Panc1 (cell line): ENCODE measurements around the gene DLG2. TPM values are rescaled to one million over a fixed set of nuclear protein-coding genes. Genes with fewer than 3 reads are reported as not detected.

ENCODE experiments used
- ATAC-seq: fragments of 200-7000 bp; cut with Tn5 transposase; 2 replicates; pipeline ENCODE4 v1.9.1; 2020; ENCODE audit warnings: mild to moderate bottlenecking, moderate library complexity
- BruUV-seq: library from RNA; stranded (reverse); fragments of 400-500 nt; replicated peaks from 2 replicates; lab custom pipeline; 2021; lab: Mats Ljungman, UMichigan
- CTCF ChIA-PET: fragments of 300-600 bp; sonication (Branson Sonifier 250); formaldehyde crosslinking; loops from one replicate; lab custom pipeline; 2022; ENCODE audit warnings: antibody characterized with exemption; lab: Charles Lee
- POLR2A ChIA-PET: fragments of 300-600 bp; sonication (Branson Sonifier 250); formaldehyde crosslinking; loops from one replicate; lab custom pipeline; 2022; ENCODE audit warnings: antibody characterized with exemption; lab: Charles Lee
- DNase-seq: peaks from one replicate; pipeline ENCODE4 v3.0.0-alpha.2; 2010; ENCODE audit warnings: low read depth, low spot score
- H3K27ac ChIP-seq: 2 replicates; pipeline ENCODE4 v1.5.1; 2011; ENCODE audit warnings: mild to moderate bottlenecking, low read length, inconsistent platforms
- H3K27me3 ChIP-seq: fragments of 200-500 bp; sonication (Bioruptor generic); 2 replicates; pipeline ENCODE4 v1.6.0; 2014; ENCODE audit warnings: low read length, inconsistent platforms; ENCODE audit not compliant: control insufficient read depth, insufficient read depth
- H3K36me3 ChIP-seq: fragments of 200-500 bp; sonication (Bioruptor generic); 2 replicates; pipeline ENCODE4 v1.5.1; 2014; ENCODE audit warnings: inconsistent platforms, mild to moderate bottlenecking, low read length, moderate library complexity; ENCODE audit not compliant: control insufficient read depth, insufficient read depth
- H3K4me1 ChIP-seq: 2 replicates; pipeline ENCODE4 v1.5.1; 2011; ENCODE audit warnings: inconsistent platforms, mild to moderate bottlenecking, low read length, moderate library complexity; ENCODE audit not compliant: control insufficient read depth, insufficient read depth
- H3K4me3 ChIP-seq, 2 experiments: 2 replicates each; pipeline ENCODE4 v1.5.1; 2011 to 2012; ENCODE audit warnings: low read depth in 2 of 2, low read length in 2 of 2, mild to moderate bottlenecking in 2 of 2, inconsistent platforms in 1 of 2, moderate library complexity in 1 of 2
- H3K9me3 ChIP-seq: fragments of 200-500 bp; sonication (Bioruptor generic); 2 replicates; pipeline ENCODE4 v1.5.1; 2014; ENCODE audit warnings: low read depth, mild to moderate bottlenecking, inconsistent platforms, low read length, moderate library complexity; ENCODE audit not compliant: control insufficient read depth, insufficient read depth
- POLR2AphosphoS5 ChIP-seq: IDR thresholded peaks from 2 replicates; pipeline ENCODE4 v1.6.1; 2012; ENCODE audit warnings: mild to moderate bottlenecking, low read depth, low read length, moderate library complexity
- REST ChIP-seq, 2 experiments: IDR thresholded peaks; 2 replicates each; pipeline ENCODE4 v1.6.1; 2011 to 2012; ENCODE audit warnings: low read depth in 2 of 2, control low read depth in 1 of 2, low read length in 1 of 2, mild to moderate bottlenecking in 1 of 2, moderate library complexity in 1 of 2; ENCODE audit not compliant: insufficient read depth in 1 of 2
- SIN3A ChIP-seq: IDR thresholded peaks from 2 replicates; pipeline ENCODE4 v1.6.1; 2012; ENCODE audit warnings: low read depth, mild to moderate bottlenecking, low read length, moderate library complexity, borderline replicate concordance; ENCODE audit not compliant: insufficient read depth
- TCF7L2 ChIP-seq: IDR thresholded peaks from 2 replicates; pipeline ENCODE4 v1.6.1; 2011; ENCODE audit warnings: mild to moderate bottlenecking, low read depth, low read length, inconsistent platforms
- in situ Hi-C: cut with HindIII; loops from 2 replicates; pipeline ENCODE4 v1.10.0; 2016; ENCODE audit warnings: low sequenced_read_pairs, low pct_unique_long_range_greater_than_20kb
- intact Hi-C: fragments of 100-400 bp; cut with micrococcal nuclease; formaldehyde crosslinking; loops from one replicate; pipeline ENCODE4 v1.10.0; 2022; ENCODE audit not compliant: unreplicated experiment
- total RNA-seq: library from RNA; stranded (reverse); gene quantifications from one replicate; pipeline ENCODE4 v1.2.1, GENCODE V29; 2021; ENCODE audit not compliant: unreplicated experiment
- TF ChIP-seq, protein P1 (sequence below): fragments of 450-650 bp; IDR thresholded peaks from 2 replicates; pipeline ENCODE4 v1.5.1; 2017; ENCODE audit warnings: mild to moderate bottlenecking

The DLG2 gene
- total RNA-seq, 1 experiment from 2014 or later = 4.2 TPM

GRCh38 chr11:83471831-83472727 lies 2155.1 kb downstream of the DLG2 start:
- intact Hi-C loops = no loop called here
- Histone ChIP-seq H3K4me3 (no peak overlapping the region), H3K9me3 (no peaks in the 10 kb centered on the region), H3K27ac (no peak overlapping the region), H3K27me3 (peaks cover 5% of the 10 kb centered on the region; the same call in 1 of the 2 replicates), H3K36me3 (no peaks in the 10 kb centered on the region), H3K4me1 (no peaks in the 10 kb centered on the region)
- ChIA-PET POLR2A (no interaction called here), CTCF (no interaction called here)
- TF ChIP-seq REST (IDR thresholded peaks at IDR 0.05; ENCODE audit: insufficient read depth in 1 of 2, low read depth in 2 of 2, low read length in 1 of 2) (no peak), POLR2AphosphoS5 (no peak), SIN3A (no peak), TCF7L2 (no peak)
- TF ChIP-seq, protein P1, sequence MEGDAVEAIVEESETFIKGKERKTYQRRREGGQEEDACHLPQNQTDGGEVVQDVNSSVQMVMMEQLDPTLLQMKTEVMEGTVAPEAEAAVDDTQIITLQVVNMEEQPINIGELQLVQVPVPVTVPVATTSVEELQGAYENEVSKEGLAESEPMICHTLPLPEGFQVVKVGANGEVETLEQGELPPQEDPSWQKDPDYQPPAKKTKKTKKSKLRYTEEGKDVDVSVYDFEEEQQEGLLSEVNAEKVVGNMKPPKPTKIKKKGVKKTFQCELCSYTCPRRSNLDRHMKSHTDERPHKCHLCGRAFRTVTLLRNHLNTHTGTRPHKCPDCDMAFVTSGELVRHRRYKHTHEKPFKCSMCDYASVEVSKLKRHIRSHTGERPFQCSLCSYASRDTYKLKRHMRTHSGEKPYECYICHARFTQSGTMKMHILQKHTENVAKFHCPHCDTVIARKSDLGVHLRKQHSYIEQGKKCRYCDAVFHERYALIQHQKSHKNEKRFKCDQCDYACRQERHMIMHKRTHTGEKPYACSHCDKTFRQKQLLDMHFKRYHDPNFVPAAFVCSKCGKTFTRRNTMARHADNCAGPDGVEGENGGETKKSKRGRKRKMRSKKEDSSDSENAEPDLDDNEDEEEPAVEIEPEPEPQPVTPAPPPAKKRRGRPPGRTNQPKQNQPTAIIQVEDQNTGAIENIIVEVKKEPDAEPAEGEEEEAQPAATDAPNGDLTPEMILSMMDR = no peak
- no TSS peak for BruUV-seq
- no peak for DNase-seq
- no peak for ATAC-seq
- in situ Hi-C loops = no loop called here

- Histone ChIP-seq H3K9me3 (no peaks in the 10 kb centered on the region), H3K27ac (no peak overlapping the region), H3K36me3 (no peaks in the 10 kb centered on the region), H3K4me3 (no peak overlapping the region), H3K27me3 (peaks cover 5% of the 10 kb centered on the region; the same call in 1 of the 2 replicates), H3K4me1 (no peaks in the 10 kb centered on the region)
- POLR2A ChIA-PET = no interaction called here
- in situ Hi-C loops = no loop called here
- no peak for ATAC-seq
- no peak for DNase-seq
- intact Hi-C loops = no loop called here
- CTCF ChIA-PET = no interaction called here
- no TSS peak for BruUV-seq
- TF ChIP-seq REST (IDR thresholded peaks at IDR 0.05; ENCODE audit: insufficient read depth in 1 of 2, low read depth in 2 of 2, low read length in 1 of 2) (no peak), SIN3A (no peak), TCF7L2 (no peak), POLR2AphosphoS5 (no peak)
- TF ChIP-seq, protein P1 = no peak
These were observed 2159.3 kb downstream of the DLG2 start for GRCh38 chr11:83467837-83468236.
